ENCODE results near the gene IL20. TPM values are rescaled to one million over a fixed set of nuclear protein-coding genes. Genes with fewer than 3 reads are reported as not detected.

The IL20 gene
- total and polyA plus RNA-seq, 2 of the 8 experiments (the other 6 are each of a cell fraction or from before 2014, with no cell fraction given), result not detected

DNA sequence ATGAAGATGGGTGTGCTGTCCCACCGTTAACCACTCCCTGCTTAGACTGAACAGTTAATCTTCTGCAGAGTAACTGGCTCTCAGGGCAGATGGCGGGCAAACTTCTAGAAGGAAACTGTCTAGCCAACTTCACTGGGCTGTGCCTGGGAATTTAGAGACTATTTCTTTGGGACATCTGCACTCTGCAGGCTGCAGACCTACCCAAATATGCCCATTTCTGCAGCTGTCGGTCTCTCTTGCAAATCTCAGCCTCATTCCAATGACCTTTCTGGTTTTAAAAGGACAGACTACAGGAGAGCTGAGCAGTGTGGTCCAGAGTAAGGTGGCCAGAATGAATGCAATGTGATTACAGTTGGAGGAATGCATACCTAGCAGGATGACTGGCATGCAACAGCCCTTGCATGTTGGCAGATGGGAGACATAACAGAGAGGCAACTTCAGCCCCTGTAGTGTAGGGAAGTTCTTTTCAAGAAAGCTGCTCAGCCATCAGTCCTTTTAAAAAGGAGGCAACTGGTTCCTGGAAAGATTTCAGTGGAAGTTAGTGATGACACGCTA, 26.3 kb upstream of the IL20 start:
- Histone ChIP-seq H3K79me2 (ENCODE audit: control insufficient read depth in 1 of 2, insufficient read depth in 2 of 2, low read length in 2 of 2) (no peaks in the 10 kb centered on the region), H2BK12ac (ENCODE audit: low read depth, low read length) (no peak overlapping the region), H3K27me3 (replicated peaks in 1 of 4; ENCODE audit: control insufficient read depth in 3 of 4, extremely low read depth in 1 of 4, insufficient read depth in 3 of 4, low read length in 3 of 4) (no peaks in the 10 kb centered on the region), H2BK20ac (ENCODE audit: low read length) (no peak overlapping the region), H2BK120ac (replicated peaks; ENCODE audit: low read depth, low read length) (no peak overlapping the region), H4K8ac (ENCODE audit: extremely low read depth, insufficient read depth, low read length) (no peak overlapping the region), H2AFZ (ENCODE audit: low read length) (no peak overlapping the region), H3K4me1 (replicated peaks in 1 of 4; ENCODE audit: control insufficient read depth in 3 of 4, insufficient read depth in 4 of 4, low read length in 3 of 4) (no peaks in the 10 kb centered on the region), H3K9me3 (ENCODE audit: insufficient read depth in 2 of 2, low read depth in 1 of 2, low read length in 1 of 2) (no peaks in the 10 kb centered on the region), H3K23ac (ENCODE audit: insufficient read length) (no peak overlapping the region), H2BK5ac (ENCODE audit: low read depth, low read length) (no peak overlapping the region), H3K9ac (replicated peaks in 1 of 4; ENCODE audit: extremely low read depth in 1 of 4, low read depth in 3 of 4, low read length in 3 of 4) (no peak overlapping the region), H3K18ac (ENCODE audit: extremely low read depth, low read length) (no peak overlapping the region), H3K79me1 (ENCODE audit: low read depth, low read length) (no peaks in the 10 kb centered on the region), H3K4me2 (ENCODE audit: insufficient read depth in 1 of 2, low read depth in 2 of 2, low read length in 2 of 2) (no peak overlapping the region), H4K91ac (replicated peaks; ENCODE audit: insufficient read length, low read length) (no peak overlapping the region), H4K5ac (ENCODE audit: insufficient read length, low read depth, low read length) (no peak overlapping the region), H3K14ac (ENCODE audit: insufficient read length) (no peak overlapping the region), H3K56ac (replicated peaks; ENCODE audit: insufficient read length, low read depth, low read length) (no peak overlapping the region), H3K23me2 (ENCODE audit: low read depth, low read length) (no peaks in the 10 kb centered on the region), H3K4ac (replicated peaks; ENCODE audit: insufficient read length, low read depth, low read length) (no peak overlapping the region), H2AK5ac (ENCODE audit: low read depth, low read length) (no peak overlapping the region), H3K36me3 (ENCODE audit: control insufficient read depth in 2 of 4, insufficient read depth in 4 of 4, low read length in 3 of 4) (no peaks in the 10 kb centered on the region), H2BK15ac (ENCODE audit: low read length) (no peak overlapping the region), H4K20me1 (replicated peaks in 1 of 2; ENCODE audit: control insufficient read depth in 1 of 2, insufficient read depth in 2 of 2, low read length in 2 of 2) (peaks cover 0 to 2% of the 10 kb centered on the region in 2 experiments), H3K4me3 (ENCODE audit: extremely low read depth in 1 of 4, insufficient read depth in 2 of 4, low read depth in 3 of 4, low read length in 4 of 4) (no peak overlapping the region), H3K27ac (ENCODE audit: low read depth, low read length) (no peak overlapping the region)
- CTCF ChIA-PET (ENCODE audit: partially characterized antibody), result interaction anchor here (0.6 to 5.6 kb wide), 6 partner anchors 13 to 750 kb away, joined by 3 to 29 read pairs (median 4); partner anchors contain the start of gene IL20
- POLR2A ChIA-PET (ENCODE audit: partially characterized antibody), result interaction anchor here (1.3 kb wide), 1 partner anchor 14 kb away, joined by 3 read pairs; no protein-coding TSS in a partner anchor
- no peak for TF ChIP-seq GTF2F1 (IDR thresholded peaks at IDR 0.05; ENCODE audit: borderline replicate concordance, low read depth, low read length)
- 93% methylated on average over 4 of the region's 4 CpGs; no CpG with 5 or more reads in 1 of the 2 experiments for WGBS, 2 experiments (ENCODE audit: extremely low coverage in 1 of 2, insufficient coverage in 1 of 2, insufficient read length in 1 of 2, insufficient replicate concordance in 2 of 2, low coverage in 1 of 2, low lambda C conversion rate in 2 of 2, missing lambda C conversion rate in 1 of 2)
- FAIRE-seq (no peak), DNase-seq (ENCODE audit: low read depth in 1 of 2, low spot score in 2 of 2) (no peak)

Measured in H1 (cell line).